ENCODE results near the gene PHAF1.

DNA sequence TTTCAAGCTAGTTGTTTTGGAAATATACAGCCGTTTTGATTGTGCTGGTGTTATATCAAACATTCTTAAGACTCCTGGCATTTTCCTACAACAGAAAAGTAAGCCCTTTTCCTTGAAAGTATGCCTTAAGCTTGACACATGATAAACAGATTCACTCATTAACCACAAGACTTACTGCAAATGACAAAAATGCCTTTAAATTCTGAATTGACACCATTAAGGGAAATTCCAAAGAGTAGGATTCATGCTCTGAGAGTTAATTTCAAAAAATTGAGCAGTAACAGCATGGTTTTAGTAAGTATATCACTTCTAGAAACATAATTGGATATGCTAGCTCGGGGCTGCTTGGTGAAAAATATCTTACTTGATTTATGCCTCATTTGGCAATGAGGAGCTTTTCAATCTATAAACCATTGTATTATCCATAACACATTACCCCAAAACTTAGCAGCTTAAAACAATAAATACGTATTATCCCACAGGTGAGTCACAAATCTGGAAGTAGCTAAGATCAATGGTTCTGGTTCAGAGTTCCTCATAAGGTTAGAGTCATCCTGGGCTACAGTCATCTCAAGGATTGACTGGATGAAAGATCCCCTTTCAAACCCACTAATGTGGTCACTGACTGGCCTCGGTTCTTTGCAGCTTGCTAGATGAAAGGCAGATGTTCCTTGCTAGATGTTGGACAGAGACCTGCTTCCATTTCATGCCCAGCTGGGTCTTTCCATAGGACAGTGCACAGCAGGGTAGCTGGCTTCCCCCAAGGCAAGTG lies 8.2 kb upstream of the PHAF1 start:
- TF ChIP-seq, protein P1, sequence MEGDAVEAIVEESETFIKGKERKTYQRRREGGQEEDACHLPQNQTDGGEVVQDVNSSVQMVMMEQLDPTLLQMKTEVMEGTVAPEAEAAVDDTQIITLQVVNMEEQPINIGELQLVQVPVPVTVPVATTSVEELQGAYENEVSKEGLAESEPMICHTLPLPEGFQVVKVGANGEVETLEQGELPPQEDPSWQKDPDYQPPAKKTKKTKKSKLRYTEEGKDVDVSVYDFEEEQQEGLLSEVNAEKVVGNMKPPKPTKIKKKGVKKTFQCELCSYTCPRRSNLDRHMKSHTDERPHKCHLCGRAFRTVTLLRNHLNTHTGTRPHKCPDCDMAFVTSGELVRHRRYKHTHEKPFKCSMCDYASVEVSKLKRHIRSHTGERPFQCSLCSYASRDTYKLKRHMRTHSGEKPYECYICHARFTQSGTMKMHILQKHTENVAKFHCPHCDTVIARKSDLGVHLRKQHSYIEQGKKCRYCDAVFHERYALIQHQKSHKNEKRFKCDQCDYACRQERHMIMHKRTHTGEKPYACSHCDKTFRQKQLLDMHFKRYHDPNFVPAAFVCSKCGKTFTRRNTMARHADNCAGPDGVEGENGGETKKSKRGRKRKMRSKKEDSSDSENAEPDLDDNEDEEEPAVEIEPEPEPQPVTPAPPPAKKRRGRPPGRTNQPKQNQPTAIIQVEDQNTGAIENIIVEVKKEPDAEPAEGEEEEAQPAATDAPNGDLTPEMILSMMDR (IDR thresholded peaks at IDR 0.05): no peak
- no peak for TF ChIP-seq ZFX (IDR thresholded peaks at IDR 0.05; ENCODE audit: borderline replicate concordance)
